Testis (tissue), 3 donors: ENCODE measurements around the gene MARS1. TPM values are rescaled to one million over a fixed set of nuclear protein-coding genes. Genes with fewer than 3 reads are reported as not detected.
"Not testable (repeated sequence)": the region's sequence is repeated elsewhere in the genome, so short reads cannot be mapped to it uniquely, and the experiment has no call there.

ENCODE experiments used
- DNase-seq: peaks from one replicate; pipeline ENCODE4 v3.0.0-alpha.2; 2019
- H3K27ac ChIP-seq, 2 donors: fragments of 200-600 bp; sonication (generic); one replicate each; pipeline ENCODE4 v1.5.1; 2019
- H3K27me3 ChIP-seq: fragments of 200-600 bp; sonication (generic); one replicate; pipeline ENCODE4 v1.5.1; 2019
- H3K36me3 ChIP-seq: fragments of 200-600 bp; sonication (generic); one replicate; pipeline ENCODE4 v1.5.1; 2017; ENCODE audit warnings: low read depth; ENCODE audit errors: missing control alignments
- H3K4me1 ChIP-seq: fragments of 200-600 bp; sonication (generic); one replicate; pipeline ENCODE4 v1.5.1; 2019
- H3K4me3 ChIP-seq, 2 donors: fragments of 200-600 bp; sonication (generic); one replicate each; pipeline ENCODE4 v1.5.1; 2017 to 2019
- H3K9me3 ChIP-seq: fragments of 200-600 bp; sonication (generic); one replicate; pipeline ENCODE4 v1.5.1; 2017
- POLR2A ChIP-seq: fragments of 450-650 bp; IDR thresholded peaks from one replicate; pipeline ENCODE4 v1.6.1; 2017; ENCODE audit warnings: antibody characterized with exemption, mild to moderate bottlenecking, moderate library complexity
- WGBS, 2 donors: methylation state at CpG; one replicate each; pipeline ENCODE4 v1.1.5; 2018; 5-methylcytosine and 5-hydroxymethylcytosine counted together
- intact Hi-C: fragments of 100-400 bp; cut with DNase I; formaldehyde crosslinking; loops from one replicate; pipeline ENCODE4 v1.15.1; 2023; ENCODE audit warnings: low total_unique reads
- polyA plus RNA-seq: library from polyadenylated mRNA; stranded (reverse); fragments of 350-450 nt; fragmentation: Illumina TruSeq; extraction: RNeasy Lipid Tissue Mini Kit (QIAGEN cat#74804); gene quantifications from one replicate; pipeline ENCODE4 v1.2.3, GENCODE V29; 2014; ENCODE audit warnings: low read depth, low replicate concordance; ENCODE audit not compliant: insufficient read depth
- total RNA-seq, 2 donors: library from RNA; depleted of rRNA; stranded (reverse); fragments of >200 nt; gene quantifications; one replicate each; pipeline ENCODE4 v1.2.3, GENCODE V29; 2016
- TF ChIP-seq, protein P1 (sequence below), 3 experiments: fragments of 450-650 bp in 2 of 3; fragments of 200-600 bp in 1 of 3; sonication (generic) in 1 of 3; IDR thresholded peaks; one replicate each; pipeline ENCODE4 v1.5.1; 2016 to 2019; ENCODE audit warnings: antibody characterized with exemption in 3 of 3, mild to moderate bottlenecking in 2 of 3, moderate library complexity in 1 of 3

Gene MARS1
- total and polyA plus RNA-seq, 3 donors from 2014 or later: 90.6 to 144 (median 105) TPM

DNA sequence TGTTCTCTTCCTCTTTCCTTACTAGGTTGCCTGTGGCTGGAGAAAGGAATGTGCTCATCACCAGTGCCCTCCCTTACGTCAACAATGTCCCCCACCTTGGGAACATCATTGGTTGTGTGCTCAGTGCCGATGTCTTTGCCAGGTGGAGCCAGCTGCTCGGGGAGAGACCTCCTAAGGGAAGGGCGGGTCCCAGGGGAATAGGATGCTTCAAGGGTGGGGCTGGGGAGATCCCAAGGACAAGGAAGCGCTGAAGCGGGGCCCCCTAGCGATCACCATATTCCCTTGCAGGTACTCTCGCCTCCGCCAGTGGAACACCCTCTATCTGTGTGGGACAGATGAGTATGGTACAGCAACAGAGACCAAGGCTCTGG, 10.2 kb downstream of the MARS1 start:
- intact Hi-C loops: no loop called here
- H3K4me3 ChIP-seq: no peak overlapping the region
- no peaks in the 10 kb centered on the region for H3K36me3 ChIP-seq
- H3K27ac ChIP-seq: no peak overlapping the region
- TF ChIP-seq POLR2A: no peak
- TF ChIP-seq, protein P1, sequence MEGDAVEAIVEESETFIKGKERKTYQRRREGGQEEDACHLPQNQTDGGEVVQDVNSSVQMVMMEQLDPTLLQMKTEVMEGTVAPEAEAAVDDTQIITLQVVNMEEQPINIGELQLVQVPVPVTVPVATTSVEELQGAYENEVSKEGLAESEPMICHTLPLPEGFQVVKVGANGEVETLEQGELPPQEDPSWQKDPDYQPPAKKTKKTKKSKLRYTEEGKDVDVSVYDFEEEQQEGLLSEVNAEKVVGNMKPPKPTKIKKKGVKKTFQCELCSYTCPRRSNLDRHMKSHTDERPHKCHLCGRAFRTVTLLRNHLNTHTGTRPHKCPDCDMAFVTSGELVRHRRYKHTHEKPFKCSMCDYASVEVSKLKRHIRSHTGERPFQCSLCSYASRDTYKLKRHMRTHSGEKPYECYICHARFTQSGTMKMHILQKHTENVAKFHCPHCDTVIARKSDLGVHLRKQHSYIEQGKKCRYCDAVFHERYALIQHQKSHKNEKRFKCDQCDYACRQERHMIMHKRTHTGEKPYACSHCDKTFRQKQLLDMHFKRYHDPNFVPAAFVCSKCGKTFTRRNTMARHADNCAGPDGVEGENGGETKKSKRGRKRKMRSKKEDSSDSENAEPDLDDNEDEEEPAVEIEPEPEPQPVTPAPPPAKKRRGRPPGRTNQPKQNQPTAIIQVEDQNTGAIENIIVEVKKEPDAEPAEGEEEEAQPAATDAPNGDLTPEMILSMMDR (IDR thresholded peaks at IDR 0.05): no peak
- H3K9me3 ChIP-seq: no peaks in the 10 kb centered on the region
- no peaks in the 10 kb centered on the region for H3K27me3 ChIP-seq
- no peaks in the 10 kb centered on the region for H3K4me1 ChIP-seq
- WGBS, 2 donors: 86% methylated on average over 9 of the region's 9 CpGs
- DNase-seq: no peak

DNA sequence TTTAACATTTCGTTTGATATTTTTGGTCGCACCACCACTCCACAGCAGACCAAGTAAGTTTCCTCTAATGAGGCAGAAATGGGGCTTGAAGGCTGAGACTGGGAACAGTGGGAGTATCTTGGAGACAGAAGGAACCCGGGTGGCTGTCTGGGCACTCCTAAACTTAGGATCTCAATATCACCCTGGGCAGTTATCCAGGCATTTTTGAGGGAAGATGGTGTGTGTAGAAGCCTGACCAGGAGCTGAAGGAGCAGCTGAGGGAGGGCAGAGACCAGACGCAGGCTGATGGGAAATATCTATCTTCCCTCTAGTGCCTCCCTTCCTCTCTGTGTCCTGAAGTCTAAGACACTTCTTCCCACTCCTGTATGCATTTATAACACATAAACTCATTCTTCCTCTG, 10.7 kb downstream of the MARS1 start:
- no peaks in the 10 kb centered on the region for H3K4me1 ChIP-seq
- H3K27me3 ChIP-seq: no peaks in the 10 kb centered on the region
- H3K27ac ChIP-seq: no peak overlapping the region
- intact Hi-C loops: no loop called here
- 89 to 96% methylated on average over 4 of the region's 4 CpGs for WGBS, 2 donors
- no peak for DNase-seq
- no peaks in the 10 kb centered on the region for H3K36me3 ChIP-seq
- no peaks in the 10 kb centered on the region for H3K9me3 ChIP-seq
- TF ChIP-seq, protein P1 (IDR thresholded peaks at IDR 0.05): no peak
- TF ChIP-seq POLR2A: no peak
- H3K4me3 ChIP-seq: no peak overlapping the region

DNA sequence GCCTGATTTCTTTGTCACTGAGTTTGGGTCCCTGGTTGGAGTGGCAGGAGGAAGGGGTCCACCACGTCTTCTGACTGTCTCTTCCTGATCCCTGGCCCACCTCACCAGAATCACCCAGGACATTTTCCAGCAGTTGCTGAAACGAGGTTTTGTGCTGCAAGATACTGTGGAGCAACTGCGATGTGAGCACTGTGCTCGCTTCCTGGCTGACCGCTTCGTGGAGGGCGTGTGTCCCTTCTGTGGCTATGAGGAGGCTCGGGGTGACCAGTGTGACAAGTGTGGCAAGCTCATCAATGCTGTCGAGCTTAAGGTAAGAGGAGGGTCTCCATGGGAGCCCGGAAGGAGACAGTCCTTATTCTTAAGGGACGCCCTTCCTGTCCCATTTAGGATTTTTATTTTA, 12.3 kb downstream of the MARS1 start:
- DNase-seq: no peak
- TF ChIP-seq, protein P1 (IDR thresholded peaks at IDR 0.05): no peak
- TF ChIP-seq POLR2A: no peak
- Histone ChIP-seq H3K27ac (no peak overlapping the region), H3K4me3 (no peak overlapping the region), H3K27me3 (no peaks in the 10 kb centered on the region), H3K9me3 (no peaks in the 10 kb centered on the region), H3K4me1 (no peaks in the 10 kb centered on the region), H3K36me3 (no peaks in the 10 kb centered on the region)
- intact Hi-C loops: no loop called here
- 96% methylated on average over 11 of the region's 11 CpGs for WGBS, 2 donors

DNA sequence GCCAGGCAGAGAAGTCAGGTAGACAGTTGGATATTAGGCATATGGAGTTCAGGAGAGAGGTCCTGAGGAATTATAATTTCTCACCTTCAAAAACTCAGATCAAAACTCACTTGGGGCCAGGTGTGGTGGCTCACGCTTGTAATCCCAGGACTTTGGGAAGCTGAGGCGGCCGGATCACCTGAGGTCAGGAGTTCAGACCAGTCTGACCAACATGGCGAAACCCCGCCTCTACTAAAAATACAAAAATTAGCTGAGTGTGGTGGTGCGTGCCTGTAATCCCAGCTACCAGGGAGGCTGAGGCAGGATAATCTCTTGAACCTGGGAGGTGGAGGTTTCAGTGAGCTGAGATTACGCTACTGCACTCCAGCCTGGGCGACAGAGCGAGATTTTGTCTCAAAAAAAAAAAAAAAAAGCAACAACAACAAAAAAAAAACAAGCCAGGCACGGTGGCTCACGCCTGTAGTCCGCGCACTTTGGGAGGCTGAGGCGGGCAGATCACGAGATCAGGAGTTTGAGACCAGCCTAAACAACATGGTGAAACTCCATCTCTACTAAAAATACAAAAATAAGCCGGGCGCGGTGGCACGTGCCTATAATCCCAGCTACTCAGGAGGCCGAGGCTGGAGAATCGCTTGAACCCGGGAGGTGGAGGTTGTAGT, 14.6 kb downstream of the MARS1 start:
- H3K4me3 ChIP-seq, H3K4me1 ChIP-seq, H3K36me3 ChIP-seq, H3K27ac ChIP-seq, DNase-seq, H3K27me3 ChIP-seq, H3K9me3 ChIP-seq, intact Hi-C loops: not testable (repeated sequence)
- WGBS, 2 donors: 91 to 96% methylated on average over 21 to 22 of the region's 22 CpGs

DNA sequence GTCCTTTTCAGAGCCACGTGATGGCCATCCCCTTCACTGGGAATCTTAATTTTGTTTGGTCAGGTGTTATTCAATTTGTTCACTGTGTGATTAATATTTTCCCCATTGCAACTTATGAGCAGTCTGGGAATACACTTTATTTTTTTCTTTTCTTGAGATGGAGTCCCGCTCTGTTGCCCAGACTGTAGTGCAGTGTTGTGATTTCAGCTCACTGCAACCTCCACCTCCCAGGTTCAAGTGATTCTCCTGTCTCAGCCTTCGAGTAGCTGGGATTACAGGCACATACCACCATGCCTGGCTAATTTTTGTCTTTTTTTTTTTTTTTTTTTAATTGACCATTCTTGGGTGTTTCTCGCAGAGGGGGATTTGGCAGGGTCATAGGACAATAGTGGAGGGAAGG, 18.7 kb downstream of the MARS1 start:
- 74% methylated on average over 3 to 4 of the region's 4 CpGs for WGBS, 2 donors
- H3K27ac ChIP-seq, H3K36me3 ChIP-seq, H3K27me3 ChIP-seq, intact Hi-C loops, H3K9me3 ChIP-seq, H3K4me1 ChIP-seq, H3K4me3 ChIP-seq, DNase-seq: not testable (repeated sequence)

DNA sequence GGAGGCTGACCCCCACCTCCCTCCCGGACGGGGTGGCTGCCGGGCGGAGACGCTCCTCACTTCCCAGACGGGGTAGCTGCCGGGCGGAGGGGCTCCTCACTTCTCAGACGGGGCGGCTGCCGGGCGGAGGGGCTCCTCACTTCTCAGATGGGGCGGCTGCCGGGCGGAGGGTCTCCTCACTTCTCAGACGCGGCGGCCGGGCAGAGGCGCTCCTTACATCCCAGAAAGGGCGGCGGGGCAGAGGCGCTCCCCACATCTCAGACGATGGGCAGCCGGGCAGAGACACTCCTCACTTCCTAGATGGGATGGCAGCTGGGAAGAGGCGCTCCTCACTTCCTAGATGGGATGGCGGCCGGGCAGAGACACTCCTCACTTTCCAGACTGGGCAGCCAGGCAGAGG, 19.9 kb downstream of the MARS1 start:
- 94% methylated on average over 25 of the region's 28 CpGs; no CpG with 5 or more reads in 1 of the 2 donors for WGBS, 2 donors
- H3K27me3 ChIP-seq, DNase-seq, H3K4me3 ChIP-seq, H3K36me3 ChIP-seq, H3K9me3 ChIP-seq, H3K27ac ChIP-seq, intact Hi-C loops, H3K4me1 ChIP-seq: not testable (repeated sequence)
